Measurements from ENCODE around the gene VGLL4.

VGLL4 gene

GRCh38 chr3:11558918-11559815 lies 84.5 kb downstream of the VGLL4 start:
- H3K9ac ChIP-seq (ENCODE audit: low read length) = no peak overlapping the region
- H4K5ac ChIP-seq (ENCODE audit: low read length) = no peak overlapping the region
- no peak overlapping the region for H3K4me2 ChIP-seq (ENCODE audit: low read length)
- no peak overlapping the region for H2AK5ac ChIP-seq (ENCODE audit: low read length)
- H3K4me3 ChIP-seq (ENCODE audit: low read length) = no peak overlapping the region
- H3K23ac ChIP-seq (ENCODE audit: low read length) = no peak overlapping the region
- no peaks in the 10 kb centered on the region for H3K79me2 ChIP-seq (ENCODE audit: control insufficient read depth, insufficient read depth, low read length)
- H3K27me3 ChIP-seq (ENCODE audit: insufficient read depth, low read length, poor library complexity) = no peaks in the 10 kb centered on the region
- H2BK5ac ChIP-seq (ENCODE audit: low read length) = no peak overlapping the region
- no peak overlapping the region for H3K56ac ChIP-seq (ENCODE audit: low read length)
- peaks cover 2% of the 10 kb centered on the region for H3K36me3 ChIP-seq (ENCODE audit: control insufficient read depth, insufficient read depth, low read length)
- H2BK15ac ChIP-seq (replicated peaks; ENCODE audit: low read depth) = no peak overlapping the region
- H3K27ac ChIP-seq (ENCODE audit: low read depth, low read length) = no peak overlapping the region
- no peak overlapping the region for H4K8ac ChIP-seq (ENCODE audit: low read depth, low read length)
- H3K79me1 ChIP-seq (ENCODE audit: low read length) = peaks cover 5% of the 10 kb centered on the region
- no peak overlapping the region for H2BK120ac ChIP-seq (ENCODE audit: low read depth, low read length)
- H3K4me1 ChIP-seq (ENCODE audit: control insufficient read depth, low read depth, low read length) = no peaks in the 10 kb centered on the region
- WGBS (ENCODE audit: extremely low coverage, insufficient coverage, low lambda C conversion rate) = no CpG with 5 or more reads among the region's 37 CpGs
- no peak overlapping the region for H3K18ac ChIP-seq (ENCODE audit: low read length)
- no peak overlapping the region for H3K4ac ChIP-seq (ENCODE audit: low read depth, low read length)
- DNase-seq = no peak

- Histone ChIP-seq H3K27me3 (ENCODE audit: insufficient read depth, low read length, poor library complexity) (no peaks in the 10 kb centered on the region), H3K4me1 (ENCODE audit: control insufficient read depth, low read depth, low read length) (no peaks in the 10 kb centered on the region), H4K5ac (ENCODE audit: low read length) (no peak overlapping the region), H2BK120ac (ENCODE audit: low read depth, low read length) (no peak overlapping the region), H3K18ac (ENCODE audit: low read length) (no peak overlapping the region), H3K36me3 (ENCODE audit: control insufficient read depth, insufficient read depth, low read length) (peaks cover 2% of the 10 kb centered on the region), H3K79me1 (ENCODE audit: low read length) (peaks cover 5% of the 10 kb centered on the region), H2BK15ac (replicated peaks; ENCODE audit: low read depth) (no peak overlapping the region), H4K8ac (ENCODE audit: low read depth, low read length) (no peak overlapping the region), H3K4me2 (ENCODE audit: low read length) (no peak overlapping the region), H3K79me2 (ENCODE audit: control insufficient read depth, insufficient read depth, low read length) (no peaks in the 10 kb centered on the region), H3K9ac (ENCODE audit: low read length) (no peak overlapping the region), H3K23ac (ENCODE audit: low read length) (no peak overlapping the region), H3K4ac (ENCODE audit: low read depth, low read length) (no peak overlapping the region), H2BK5ac (ENCODE audit: low read length) (no peak overlapping the region), H3K27ac (ENCODE audit: low read depth, low read length) (no peak overlapping the region), H3K56ac (ENCODE audit: low read length) (no peak overlapping the region), H3K4me3 (ENCODE audit: low read length) (no peak overlapping the region), H2AK5ac (ENCODE audit: low read length) (no peak overlapping the region)
- WGBS (ENCODE audit: extremely low coverage, insufficient coverage, low lambda C conversion rate) = no CpG with 5 or more reads among the region's 17 CpGs
- DNase-seq = no peak
These were observed 85.3 kb downstream of the VGLL4 start for GRCh38 chr3:11558411-11558903.

GRCh38 chr3:11558002-11558401 lies 85.7 kb downstream of the VGLL4 start:
- H3K27ac ChIP-seq (ENCODE audit: low read depth, low read length) = no peak overlapping the region
- WGBS (ENCODE audit: extremely low coverage, insufficient coverage, low lambda C conversion rate) = no CpG with 5 or more reads among the region's 13 CpGs
- H3K56ac ChIP-seq (ENCODE audit: low read length) = no peak overlapping the region

GRCh38 chr3:11556851-11557644 lies 86.7 kb downstream of the VGLL4 start:
- Histone ChIP-seq H3K79me1 (ENCODE audit: low read length) (peaks cover 5% of the 10 kb centered on the region), H3K4ac (ENCODE audit: low read depth, low read length) (no peak overlapping the region), H2BK120ac (ENCODE audit: low read depth, low read length) (no peak overlapping the region), H3K27me3 (ENCODE audit: insufficient read depth, low read length, poor library complexity) (no peaks in the 10 kb centered on the region), H2BK5ac (ENCODE audit: low read length) (no peak overlapping the region), H3K18ac (ENCODE audit: low read length) (no peak overlapping the region), H4K8ac (ENCODE audit: low read depth, low read length) (no peak overlapping the region), H4K5ac (ENCODE audit: low read length) (no peak overlapping the region), H3K27ac (ENCODE audit: low read depth, low read length) (no peak overlapping the region), H3K4me3 (ENCODE audit: low read length) (no peak overlapping the region), H3K4me1 (ENCODE audit: control insufficient read depth, low read depth, low read length) (no peaks in the 10 kb centered on the region), H2AK5ac (ENCODE audit: low read length) (no peak overlapping the region), H3K79me2 (ENCODE audit: control insufficient read depth, insufficient read depth, low read length) (no peaks in the 10 kb centered on the region), H3K4me2 (ENCODE audit: low read length) (no peak overlapping the region), H3K9ac (ENCODE audit: low read length) (no peak overlapping the region), H3K36me3 (ENCODE audit: control insufficient read depth, insufficient read depth, low read length) (peaks cover 2% of the 10 kb centered on the region), H3K56ac (ENCODE audit: low read length) (no peak overlapping the region), H2BK15ac (replicated peaks; ENCODE audit: low read depth) (no peak overlapping the region), H3K23ac (ENCODE audit: low read length) (no peak overlapping the region)
- no CpG with 5 or more reads among the region's 16 CpGs for WGBS (ENCODE audit: extremely low coverage, insufficient coverage, low lambda C conversion rate)
- DNase-seq = no peak

More at GRCh38 chr3:11558002-11558401, 85.7 kb downstream of the VGLL4 start:
- H3K79me2 ChIP-seq (ENCODE audit: control insufficient read depth, insufficient read depth, low read length) = no peaks in the 10 kb centered on the region
- H3K4ac ChIP-seq (ENCODE audit: low read depth, low read length) = no peak overlapping the region
- no peaks in the 10 kb centered on the region for H3K4me1 ChIP-seq (ENCODE audit: control insufficient read depth, low read depth, low read length)
- no peak overlapping the region for H4K8ac ChIP-seq (ENCODE audit: low read depth, low read length)
- H2BK15ac ChIP-seq (replicated peaks; ENCODE audit: low read depth) = no peak overlapping the region
- H3K27me3 ChIP-seq (ENCODE audit: insufficient read depth, low read length, poor library complexity) = no peaks in the 10 kb centered on the region
- H3K4me3 ChIP-seq (ENCODE audit: low read length) = no peak overlapping the region
- H2AK5ac ChIP-seq (ENCODE audit: low read length) = no peak overlapping the region
- H3K36me3 ChIP-seq (ENCODE audit: control insufficient read depth, insufficient read depth, low read length) = peaks cover 2% of the 10 kb centered on the region
- H3K4me2 ChIP-seq (ENCODE audit: low read length) = no peak overlapping the region
- H2BK120ac ChIP-seq (ENCODE audit: low read depth, low read length) = no peak overlapping the region
- H2BK5ac ChIP-seq (ENCODE audit: low read length) = no peak overlapping the region
- no peak overlapping the region for H3K9ac ChIP-seq (ENCODE audit: low read length)
- H4K5ac ChIP-seq (ENCODE audit: low read length) = no peak overlapping the region
- DNase-seq = no peak
- peaks cover 5% of the 10 kb centered on the region for H3K79me1 ChIP-seq (ENCODE audit: low read length)
- no peak overlapping the region for H3K18ac ChIP-seq (ENCODE audit: low read length)
- H3K23ac ChIP-seq (ENCODE audit: low read length) = no peak overlapping the region

GRCh38 chr3:11555881-11556633 lies 87.7 kb downstream of the VGLL4 start:
- Histone ChIP-seq H2BK5ac (ENCODE audit: low read length) (no peak overlapping the region), H3K36me3 (ENCODE audit: control insufficient read depth, insufficient read depth, low read length) (peaks cover 2% of the 10 kb centered on the region), H2BK15ac (replicated peaks; ENCODE audit: low read depth) (no peak overlapping the region), H2BK120ac (ENCODE audit: low read depth, low read length) (no peak overlapping the region), H3K4ac (ENCODE audit: low read depth, low read length) (no peak overlapping the region), H3K56ac (ENCODE audit: low read length) (no peak overlapping the region), H3K18ac (ENCODE audit: low read length) (no peak overlapping the region), H3K79me2 (ENCODE audit: control insufficient read depth, insufficient read depth, low read length) (no peaks in the 10 kb centered on the region), H3K23ac (ENCODE audit: low read length) (no peak overlapping the region), H3K4me2 (ENCODE audit: low read length) (no peak overlapping the region), H3K4me1 (ENCODE audit: control insufficient read depth, low read depth, low read length) (no peaks in the 10 kb centered on the region), H3K27ac (ENCODE audit: low read depth, low read length) (no peak overlapping the region), H3K4me3 (ENCODE audit: low read length) (no peak overlapping the region), H3K27me3 (ENCODE audit: insufficient read depth, low read length, poor library complexity) (no peaks in the 10 kb centered on the region), H4K8ac (ENCODE audit: low read depth, low read length) (no peak overlapping the region), H4K5ac (ENCODE audit: low read length) (no peak overlapping the region), H3K79me1 (ENCODE audit: low read length) (peaks cover 5% of the 10 kb centered on the region), H3K9ac (ENCODE audit: low read length) (no peak overlapping the region), H2AK5ac (ENCODE audit: low read length) (no peak overlapping the region)
- WGBS (ENCODE audit: extremely low coverage, insufficient coverage, low lambda C conversion rate) = 100% methylated on average over 2 of the region's 23 CpGs
- DNase-seq = no peak

Measured in mesendoderm (in vitro differentiated cells).